HG03354 (cell line): ENCODE data around the gene CAMK2A.

Experiments used
- ATAC-seq: cut with Tn5 transposase; IDR thresholded peaks from one replicate; pipeline ENCODE4 v1.9.1; 2021; ENCODE audit warnings: mild to moderate bottlenecking; ENCODE audit not compliant: unreplicated experiment, poor library complexity, severe bottlenecking

Gene CAMK2A

DNA sequence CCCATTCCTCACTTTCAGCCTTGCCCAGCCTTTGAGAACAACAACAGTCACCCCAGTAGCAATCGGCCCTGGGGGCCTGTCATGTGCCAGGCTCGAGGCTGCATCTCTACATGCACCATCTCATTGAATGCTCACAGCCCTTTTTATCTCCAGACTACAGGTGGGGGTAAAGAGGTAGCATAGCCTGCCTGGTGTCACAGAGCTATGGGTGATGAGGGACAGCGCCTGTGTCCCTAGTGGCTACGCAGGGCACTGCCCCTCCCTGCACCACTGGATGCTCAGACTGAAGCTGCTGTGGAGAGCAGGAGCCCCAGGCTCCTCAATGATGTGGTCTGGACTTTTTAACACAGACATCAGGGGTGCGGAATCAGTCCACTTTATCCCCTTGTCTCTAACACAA lies 2.8 kb downstream of the CAMK2A start:
- ATAC-seq, result no peak

DNA sequence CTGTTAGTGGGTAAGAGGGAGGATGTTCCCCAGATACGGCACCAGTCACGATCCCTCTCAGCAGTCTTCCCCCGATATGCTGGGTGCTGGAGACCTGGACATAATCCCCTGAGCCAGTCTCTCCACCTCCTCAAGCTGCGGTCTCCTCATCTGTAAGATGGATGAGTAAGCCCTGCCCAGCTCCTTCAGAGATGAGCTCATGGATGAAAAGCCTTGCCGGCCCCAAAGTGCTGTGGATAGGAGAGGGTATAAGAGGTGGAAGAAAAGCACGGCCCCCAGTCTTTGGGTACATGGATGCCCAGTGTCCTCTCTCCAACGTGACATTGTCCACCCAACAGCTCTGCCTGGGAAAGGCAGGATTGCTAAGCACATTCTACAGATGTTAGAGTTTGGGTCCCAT lies 4.5 kb downstream of the CAMK2A start:
- no peak for ATAC-seq

DNA sequence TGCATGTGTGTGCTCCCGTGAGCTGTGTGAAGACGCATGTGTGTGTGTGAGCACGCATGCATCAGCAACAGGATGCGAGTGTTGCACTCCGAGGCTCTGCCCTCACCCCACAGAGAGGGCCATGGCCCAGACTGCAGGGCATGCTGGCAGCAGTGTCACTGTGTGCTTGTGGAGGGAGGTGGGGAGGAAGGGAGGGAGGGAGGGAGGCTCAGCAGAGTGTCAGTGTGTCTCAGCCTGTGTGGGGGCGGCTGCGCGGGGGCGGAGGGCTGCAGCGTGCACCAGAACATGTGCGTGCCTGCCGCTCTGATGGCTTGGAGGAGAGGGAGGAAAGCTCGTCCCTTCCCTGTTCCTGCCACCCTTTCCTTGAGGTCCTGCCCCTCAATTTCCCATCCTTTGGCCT lies 5.3 kb downstream of the CAMK2A start:
- no peak for ATAC-seq

DNA sequence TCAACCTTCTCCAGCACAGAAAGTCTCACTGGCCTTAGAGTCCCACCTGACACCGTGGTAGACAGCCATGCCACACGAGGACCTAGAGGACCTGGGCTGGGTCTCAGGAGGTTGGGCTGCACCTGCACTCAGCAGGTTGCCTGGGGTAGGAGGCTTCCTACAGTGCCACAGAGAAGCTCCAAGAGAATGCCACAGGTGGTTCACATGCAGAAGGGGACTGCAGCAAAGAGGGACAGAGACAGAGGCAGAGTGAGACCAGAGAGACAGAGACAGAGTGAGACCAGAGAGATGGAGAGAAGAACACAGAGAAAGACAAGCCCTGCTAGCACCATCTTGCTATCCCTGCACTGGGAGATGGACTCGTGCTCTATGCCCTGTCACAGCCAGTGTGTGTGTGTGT lies 5.7 kb downstream of the CAMK2A start:
- no peak for ATAC-seq

DNA sequence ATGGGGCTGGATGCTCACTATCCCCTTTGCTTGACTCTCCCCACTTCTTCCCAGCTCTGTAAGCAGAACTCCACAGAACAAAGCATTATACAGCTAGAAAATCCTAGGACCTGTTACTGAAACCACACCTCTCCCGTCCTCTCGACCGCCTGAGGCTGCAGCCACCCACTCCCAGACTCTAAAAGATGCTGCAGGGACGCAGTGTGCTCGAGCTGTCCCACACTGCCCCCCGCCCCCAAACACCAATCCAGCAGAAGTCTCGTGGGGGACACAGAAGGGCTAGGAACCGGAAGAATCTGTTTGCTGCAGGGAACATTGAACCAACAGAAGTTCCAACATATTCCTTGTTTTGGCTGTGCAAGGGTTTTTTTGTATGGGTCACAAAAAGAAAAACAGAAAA lies 7.6 kb downstream of the CAMK2A start:
- ATAC-seq, result no peak

DNA sequence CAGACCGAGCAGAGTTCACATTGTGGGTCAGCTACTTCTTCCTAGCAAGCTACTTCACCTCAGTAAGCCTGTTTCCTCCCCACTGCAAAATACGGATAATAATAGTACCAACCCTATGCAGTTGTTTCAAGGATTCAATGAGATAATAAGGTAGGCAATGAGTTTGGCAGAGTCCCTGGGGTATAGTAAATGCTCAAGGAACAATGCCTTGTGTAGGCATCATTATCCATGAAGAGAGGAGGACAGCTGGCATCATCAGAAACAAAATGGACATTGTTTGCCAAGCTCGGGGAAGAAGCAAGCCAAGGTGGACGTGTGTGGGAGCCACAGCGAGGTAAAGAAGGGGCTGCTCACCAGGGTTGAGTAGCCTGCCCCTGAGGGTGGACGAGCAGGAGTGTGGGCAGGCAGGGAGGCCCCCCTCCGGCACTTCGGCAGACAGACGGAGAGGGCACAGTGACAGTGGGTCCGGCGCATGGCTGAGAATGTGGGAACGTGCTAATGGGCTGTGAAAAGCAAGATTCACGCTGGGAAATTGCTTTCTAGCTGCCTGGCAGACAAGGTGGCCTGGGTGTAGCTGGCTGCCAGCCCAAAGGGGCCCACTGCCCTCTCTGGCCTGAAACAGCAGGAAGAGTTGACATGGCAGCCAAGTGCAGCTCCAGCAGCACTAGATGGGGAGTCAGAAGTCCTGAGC lies 10.1 kb downstream of the CAMK2A start:
- ATAC-seq, result no peak

DNA sequence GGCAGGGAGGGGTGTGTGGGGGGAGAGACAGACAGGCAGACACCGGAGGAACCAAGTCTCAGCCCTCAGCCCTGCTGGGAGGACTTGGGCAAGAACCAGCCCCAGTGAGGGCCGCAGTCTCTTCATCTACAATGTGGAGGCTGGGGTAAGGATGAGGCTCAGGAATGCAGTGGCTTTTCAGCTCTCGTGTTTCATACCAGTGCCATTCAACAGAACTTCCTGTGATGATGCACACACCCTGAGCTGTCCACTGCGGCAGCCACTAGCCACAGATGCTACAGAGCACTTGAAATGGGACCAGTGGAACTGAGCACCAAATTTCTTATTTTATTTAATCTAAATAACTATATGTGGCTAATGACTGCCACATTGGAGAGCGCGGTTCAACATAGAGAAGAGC lies 10.7 kb downstream of the CAMK2A start:
- ATAC-seq, result no peak

DNA sequence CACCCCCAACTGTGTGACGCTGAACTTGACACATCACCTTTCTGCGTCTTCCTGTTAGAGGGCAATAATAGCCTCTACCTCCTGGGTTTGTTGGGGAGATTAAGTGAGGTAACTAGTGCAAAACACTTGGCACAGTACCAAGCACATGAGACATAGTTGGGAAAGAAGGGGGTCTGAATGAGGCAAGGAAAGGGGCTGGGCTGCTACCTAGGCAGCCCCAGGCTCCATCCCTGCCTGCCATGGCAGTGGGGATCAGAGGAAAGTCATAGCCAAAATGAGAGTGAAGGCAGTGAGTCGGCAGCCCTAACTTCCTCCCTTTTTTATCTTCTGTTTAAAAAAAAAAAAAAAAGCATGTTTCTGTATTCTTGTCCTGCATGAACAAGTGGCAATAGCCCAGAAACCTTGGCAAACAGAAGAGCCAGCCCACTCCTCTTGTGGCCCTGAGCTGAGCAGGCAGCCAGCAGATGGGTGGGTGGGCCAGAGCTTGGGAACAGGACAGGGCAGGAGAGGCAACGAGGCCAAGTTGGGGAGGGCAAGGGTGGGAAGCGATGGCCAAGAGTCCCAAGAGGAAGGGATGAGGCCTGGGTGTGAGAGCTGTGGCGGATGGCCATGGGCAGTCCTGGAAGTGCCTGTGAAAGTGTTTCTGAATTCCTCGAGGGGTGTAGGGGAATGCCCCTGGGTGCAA lies 11.4 kb downstream of the CAMK2A start:
- ATAC-seq, result no peak

DNA sequence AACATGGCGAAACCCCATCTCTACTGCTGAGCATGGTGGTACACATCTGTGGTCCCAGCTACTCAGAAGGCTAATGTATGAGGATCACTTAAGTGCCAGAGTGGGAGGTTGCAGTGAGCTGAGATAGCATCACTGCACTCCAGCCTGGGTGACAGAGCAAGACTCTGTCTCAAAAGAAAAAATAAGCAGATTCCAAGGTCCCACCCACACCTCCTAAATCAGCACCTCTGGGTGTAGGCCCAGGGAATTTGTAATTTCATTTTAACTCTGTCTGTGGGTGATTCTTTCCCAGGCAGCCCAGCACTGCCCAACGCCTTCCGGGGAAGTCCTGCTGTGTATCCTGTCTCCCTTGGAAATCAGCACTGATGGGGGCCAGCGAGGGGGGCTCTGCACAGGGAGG lies 12.5 kb downstream of the CAMK2A start:
- ATAC-seq, result no peak

DNA sequence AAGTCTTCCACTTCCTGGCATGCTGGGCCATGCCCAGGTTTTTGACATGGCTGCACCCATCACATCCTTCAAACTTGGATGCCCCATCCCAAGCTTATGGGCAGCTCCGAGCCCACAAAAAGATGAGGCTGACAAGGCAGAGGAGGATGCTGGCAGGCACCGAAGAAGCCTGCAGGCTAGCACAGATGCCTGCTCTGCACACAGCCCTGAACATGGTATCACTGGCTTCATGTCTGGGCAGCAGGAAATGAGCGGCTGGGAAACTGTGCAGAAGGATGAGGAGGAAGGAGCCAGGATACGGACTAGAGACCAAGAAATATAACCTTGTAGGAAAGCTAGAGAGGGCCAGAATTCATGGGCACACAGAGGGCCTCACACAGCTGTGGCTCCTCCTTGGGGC lies 14.8 kb downstream of the CAMK2A start:
- ATAC-seq, result no peak

DNA sequence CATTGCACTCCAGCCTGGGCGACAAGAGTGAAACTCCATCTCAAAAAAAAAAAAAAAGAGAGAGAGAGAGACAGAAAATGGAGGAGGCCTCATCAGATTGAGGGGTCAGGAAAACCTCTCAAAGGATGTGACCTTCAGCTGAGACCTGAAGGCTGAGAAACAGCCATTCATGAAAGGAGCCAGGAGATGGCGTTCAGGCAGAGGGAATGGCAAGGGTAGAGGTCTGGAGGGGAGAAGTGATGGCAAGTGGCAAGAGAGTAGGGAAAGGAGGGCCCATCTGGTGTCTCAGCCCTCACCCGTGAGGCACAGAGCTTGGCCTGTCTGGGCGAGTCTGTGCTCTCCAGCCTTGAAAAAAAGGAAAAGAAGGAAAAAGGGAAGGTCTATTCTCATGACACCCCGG lies 17.0 kb downstream of the CAMK2A start:
- ATAC-seq, result no peak

DNA sequence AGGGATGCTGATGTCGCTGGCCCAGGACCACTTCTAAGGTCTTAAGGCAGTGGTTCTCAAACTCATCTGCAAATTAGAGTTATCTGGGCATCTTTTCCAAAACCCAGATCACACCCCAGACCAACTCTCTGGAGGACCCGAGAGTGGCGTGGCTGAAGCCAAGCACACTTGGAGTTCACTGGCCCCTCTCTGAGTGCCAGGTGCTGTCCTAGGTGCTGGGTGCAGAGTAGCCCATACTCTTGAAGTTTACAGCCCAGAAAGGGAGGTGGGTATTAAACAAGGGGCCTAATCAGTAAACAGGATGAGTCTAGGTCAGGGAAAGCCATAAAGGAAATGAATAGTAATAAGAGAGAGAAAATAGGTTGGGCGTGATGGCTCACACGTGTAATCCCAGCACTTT lies 17.6 kb downstream of the CAMK2A start:
- no peak for ATAC-seq

DNA sequence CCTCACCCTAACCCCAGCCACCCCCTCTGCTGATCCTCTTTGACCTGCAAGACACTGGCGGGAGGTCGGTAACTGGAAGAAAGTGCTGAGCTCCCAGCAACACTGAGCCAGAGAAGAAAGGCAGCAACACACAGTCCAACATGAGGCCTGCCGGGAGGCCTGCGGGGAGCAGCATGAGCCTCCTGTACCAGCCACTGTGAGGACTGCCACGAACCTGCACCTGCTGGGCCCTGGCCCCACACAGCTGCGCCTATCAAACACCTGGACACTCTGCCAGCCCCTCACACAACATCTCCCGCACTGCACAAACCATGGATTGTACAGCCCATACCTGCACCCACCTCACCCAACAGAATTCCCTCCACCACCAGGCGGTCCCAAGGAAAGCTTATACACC lies 18.3 kb downstream of the CAMK2A start:
- ATAC-seq, result no peak

DNA sequence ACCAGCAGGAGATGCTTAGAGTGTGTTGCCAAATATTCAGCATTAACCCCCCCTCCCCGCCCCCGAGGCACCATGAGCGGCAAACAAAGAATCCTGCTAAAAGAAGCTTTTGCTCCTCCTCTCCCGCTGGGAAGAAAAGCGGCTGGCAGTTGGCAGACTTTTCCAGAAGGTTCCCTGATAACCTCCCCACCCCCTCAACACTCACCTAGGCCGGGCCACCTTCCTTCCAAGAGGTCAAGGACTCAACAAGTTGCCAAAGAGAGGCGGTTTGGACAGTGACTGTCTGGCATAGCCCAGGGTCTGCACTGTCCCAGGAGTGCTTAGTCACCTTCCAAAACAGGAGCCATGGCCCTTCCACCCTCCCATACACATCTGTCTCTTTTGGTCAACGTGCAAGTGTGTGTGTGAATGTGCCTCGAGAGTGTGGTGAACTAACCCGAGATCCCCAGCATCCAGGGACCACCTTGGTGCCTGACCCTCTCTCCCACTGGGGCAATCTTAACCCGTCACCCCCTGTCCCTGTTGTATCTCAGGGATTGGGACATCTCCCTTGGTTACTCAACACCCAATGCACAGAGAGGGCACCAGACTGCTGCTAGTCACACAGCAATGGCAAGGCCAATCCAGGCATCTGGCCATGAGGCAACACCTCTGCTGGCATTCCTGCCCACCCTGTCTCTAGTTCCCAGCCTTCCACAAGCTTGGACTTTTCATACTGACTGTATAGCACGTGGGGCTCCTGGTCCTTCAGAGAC lies 18.9 kb downstream of the CAMK2A start:
- ATAC-seq, result no peak

DNA sequence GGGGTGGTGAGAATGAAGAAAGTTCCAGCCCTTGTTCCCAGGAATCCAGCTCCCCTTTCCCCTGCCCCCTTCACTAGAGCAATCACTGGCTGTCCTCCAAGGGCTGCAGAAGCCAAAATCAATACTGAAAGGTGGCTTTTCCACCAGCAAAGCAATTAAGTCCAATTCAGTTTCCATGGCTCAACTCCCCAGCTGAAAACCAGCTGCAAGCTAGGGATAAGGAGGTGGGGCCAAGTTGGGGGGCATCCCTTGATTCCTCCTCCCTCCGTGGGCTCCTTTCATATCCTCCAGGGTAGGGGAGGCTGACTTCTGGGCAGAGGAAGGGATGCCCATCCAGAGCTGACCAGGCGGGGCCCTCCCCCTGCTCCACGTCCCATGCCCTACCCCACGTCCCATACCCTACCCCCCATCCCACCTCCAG lies 22.7 kb downstream of the CAMK2A start:
- ATAC-seq, result no peak

DNA sequence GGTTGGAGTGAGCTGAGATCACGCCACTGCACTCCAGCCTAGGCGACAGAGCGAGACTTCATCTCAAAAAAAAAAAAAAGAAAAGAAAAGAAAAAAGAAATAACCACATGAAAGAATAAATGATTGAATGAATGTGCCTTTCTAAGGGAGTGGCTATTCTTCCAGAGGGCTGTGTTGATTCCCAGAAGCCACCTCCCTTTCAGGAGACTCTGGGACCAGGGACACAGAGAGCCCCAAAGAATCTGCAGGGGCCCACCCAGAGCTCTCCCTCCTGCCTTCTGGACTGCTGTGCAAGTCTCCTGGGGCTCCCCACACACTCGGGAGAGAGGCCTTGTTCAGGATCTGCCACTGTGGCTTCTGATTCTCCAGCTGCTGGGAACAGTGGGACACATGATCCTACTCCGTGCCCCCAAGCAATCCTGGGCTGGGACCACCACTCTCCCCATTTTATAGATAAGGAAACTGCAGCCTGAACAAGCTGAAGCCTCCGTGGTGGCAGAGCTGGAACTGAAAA lies 23.6 kb downstream of the CAMK2A start:
- ATAC-seq, result no peak

DNA sequence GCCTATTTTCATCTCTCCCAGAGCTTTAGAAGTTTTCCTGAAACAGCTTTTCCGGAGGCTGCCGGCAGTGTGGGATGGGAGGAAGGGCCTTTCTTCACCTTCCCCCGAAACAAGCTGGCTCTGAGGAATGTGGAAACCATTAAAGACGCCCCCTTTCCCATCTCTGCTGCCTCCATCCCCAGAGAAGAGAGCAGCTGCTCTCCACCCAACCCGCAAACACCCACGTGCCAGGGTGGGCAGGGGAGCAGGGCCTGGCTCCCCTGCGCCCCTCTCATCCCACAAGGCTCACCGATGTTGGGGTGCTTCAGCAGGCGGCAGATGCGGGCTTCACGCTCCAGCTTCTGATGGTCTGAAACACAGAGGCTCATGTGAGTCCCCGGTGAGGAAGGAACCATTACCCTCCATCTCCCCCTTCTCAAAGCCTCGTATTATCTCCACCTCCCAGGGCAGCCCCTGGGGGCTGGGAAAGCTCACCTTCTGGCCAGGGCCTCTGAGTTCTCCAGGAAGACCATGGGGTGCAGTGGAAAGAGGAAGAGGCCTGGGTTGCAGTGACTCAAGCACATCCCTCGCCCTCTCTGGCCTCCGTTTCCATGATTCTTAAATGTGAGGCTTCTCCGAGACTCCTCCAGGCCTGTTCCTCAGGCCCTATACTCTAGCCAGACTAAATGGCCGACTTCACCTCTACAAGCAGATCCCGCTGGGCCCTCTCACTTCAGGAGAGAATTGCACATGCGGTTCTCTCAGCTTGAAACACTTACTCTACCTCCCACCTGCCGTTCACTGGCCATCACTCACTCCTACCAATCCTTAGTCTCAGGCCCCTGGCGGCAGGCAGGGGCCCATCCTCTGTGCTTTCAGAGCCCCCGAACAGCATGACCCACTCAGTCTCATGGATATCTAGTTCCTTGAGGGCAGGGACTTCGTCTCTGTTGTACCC lies 24.6 kb downstream of the CAMK2A start:
- ATAC-seq, result no peak

DNA sequence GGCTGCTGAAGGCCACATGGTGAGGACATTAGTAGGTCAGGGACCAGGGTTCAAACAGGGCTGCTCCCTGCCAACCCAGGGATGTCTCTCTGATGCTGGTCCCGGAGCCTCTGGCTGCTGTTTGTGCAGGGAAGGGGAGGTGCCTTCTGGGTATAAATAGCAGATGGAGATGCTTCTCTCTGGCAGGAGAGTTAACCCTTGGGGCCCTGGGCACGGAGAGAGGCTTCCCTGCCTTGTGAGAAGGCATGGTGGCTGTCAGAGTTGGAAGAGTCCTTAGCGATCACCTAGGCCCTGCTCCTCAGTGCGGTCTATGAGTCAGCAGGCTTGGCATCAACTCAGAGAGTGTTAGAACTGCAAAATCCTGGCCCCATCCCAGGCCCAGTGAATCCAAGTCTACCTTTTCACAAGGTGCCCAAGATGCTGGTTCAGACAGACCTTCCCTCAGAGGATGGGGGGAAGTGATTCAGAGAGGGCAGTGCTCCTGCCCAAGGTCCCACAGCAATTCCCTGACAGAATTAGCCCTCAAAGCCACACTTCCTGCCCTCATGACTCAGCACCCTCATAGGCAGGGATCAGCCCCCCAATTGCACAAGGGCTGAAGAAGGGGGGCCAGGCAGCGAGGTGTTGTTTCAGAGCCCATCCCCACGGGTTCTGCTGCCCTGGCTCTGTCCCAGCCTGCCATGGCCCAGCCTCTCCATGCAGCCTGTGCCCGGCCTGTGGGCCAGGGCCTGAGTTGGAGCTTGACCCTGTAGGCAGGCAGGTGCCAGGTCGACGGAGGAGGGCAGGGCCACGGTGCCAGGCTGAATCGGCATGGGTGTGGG lies 25.6 kb downstream of the CAMK2A start:
- ATAC-seq, result no peak

DNA sequence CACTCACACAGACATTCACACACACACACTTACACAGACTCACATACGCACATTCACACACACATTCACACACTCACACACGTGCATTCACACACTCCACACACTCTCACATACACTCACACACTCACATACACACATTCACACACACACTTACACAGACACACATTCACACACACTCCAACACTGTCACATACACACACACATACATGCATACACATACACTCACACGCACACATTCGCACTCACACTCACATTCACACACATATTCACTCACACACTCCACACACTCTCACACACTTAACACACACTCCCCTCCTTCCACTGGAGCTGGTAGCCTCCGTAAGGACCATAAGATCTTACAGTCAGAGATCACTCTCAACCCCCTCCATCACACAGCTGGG lies 26.2 kb downstream of the CAMK2A start:
- no peak for ATAC-seq
